GM12878 (cell line): ENCODE measurements around the gene NEURL4. TPM values are rescaled to one million over a fixed set of nuclear protein-coding genes. Genes with fewer than 3 reads are reported as not detected.

ENCODE experiments used
- ATF2 ChIP-seq: IDR thresholded peaks from 2 replicates; pipeline ENCODE4 v1.6.1; 2012; ENCODE audit warnings: low read length, inconsistent platforms
- BACH1 ChIP-seq: fragments of 450-650 bp; IDR thresholded peaks from 2 replicates; pipeline ENCODE4 v1.6.1; 2017; ENCODE audit warnings: mild to moderate bottlenecking, borderline replicate concordance
- BHLHE40 ChIP-seq, 2 experiments: fragments of 450-650 bp in 1 of 2; IDR thresholded peaks; 2 replicates each; pipeline ENCODE4 v1.6.1; 2011 to 2017; ENCODE audit warnings: low read depth in 2 of 2, borderline replicate concordance in 1 of 2, improper control_type of control experiment in 1 of 2, low read length in 1 of 2, mild to moderate bottlenecking in 1 of 2
- CUX1 ChIP-seq: IDR thresholded peaks from 2 replicates; pipeline ENCODE4 v1.6.1; 2012; ENCODE audit warnings: improper control_type of control experiment, low read depth, low read length; ENCODE audit not compliant: insufficient replicate concordance
- EP300 ChIP-seq, 2 experiments: fragments of 150-350 bp in 1 of 2; IDR thresholded peaks; 2 replicates each; pipeline ENCODE4 v1.6.1; 2011 to 2012; ENCODE audit warnings: low read depth in 2 of 2, low read length in 2 of 2, borderline replicate concordance in 1 of 2, improper control_type of control experiment in 1 of 2, inconsistent platforms in 1 of 2; ENCODE audit not compliant: control insufficient read depth in 1 of 2
- MYB ChIP-seq: fragments of 150-350 bp; IDR thresholded peaks from 2 replicates; pipeline ENCODE4 v1.6.1; 2014; ENCODE audit warnings: mild to moderate bottlenecking, low read depth, low read length, borderline replicate concordance
- MYC ChIP-seq: IDR thresholded peaks from 2 replicates; pipeline ENCODE4 v1.6.1; 2011; ENCODE audit warnings: mild to moderate bottlenecking, low read length, moderate library complexity, inconsistent platforms; ENCODE audit not compliant: insufficient read depth, insufficient replicate concordance, insufficient read length, severe bottlenecking
- NFYB ChIP-seq: IDR thresholded peaks from 2 replicates; pipeline ENCODE4 v1.6.1; 2011; ENCODE audit warnings: low read depth, mild to moderate bottlenecking, low read length, improper control_type of control experiment, moderate library complexity; ENCODE audit not compliant: insufficient read depth
- PBX3 ChIP-seq: IDR thresholded peaks from 2 replicates; pipeline ENCODE4 v1.6.1; 2011; ENCODE audit warnings: mild to moderate bottlenecking, low read depth, low read length, moderate library complexity; ENCODE audit not compliant: insufficient replicate concordance
- POU2F2 ChIP-seq: IDR thresholded peaks from 3 replicates; pipeline ENCODE4 v1.6.1; 2011; ENCODE audit warnings: low read depth, mild to moderate bottlenecking, low read length, borderline replicate concordance
- RCOR1 ChIP-seq: conservative IDR thresholded peaks from 2 replicates; pipeline ENCODE4 v1.6.1; 2012; ENCODE audit warnings: low read depth, low read length, improper control_type of control experiment
- RELA ChIP-seq: fragments of 450-650 bp; IDR thresholded peaks from 2 replicates; pipeline ENCODE4 v1.8.0; 2014; ENCODE audit warnings: borderline replicate concordance; ENCODE audit not compliant: partially characterized antibody
- STAT1 ChIP-seq: fragments of 450-650 bp; conservative IDR thresholded peaks from 2 replicates; pipeline ENCODE4 v1.6.1; 2014; ENCODE audit warnings: antibody characterized with exemption, mild to moderate bottlenecking
- SUZ12 ChIP-seq: fragments of 200-600 bp; sonication (generic); IDR thresholded peaks from one replicate; pipeline ENCODE4 v1.6.1; 2018; ENCODE audit warnings: antibody characterized with exemption, mild to moderate bottlenecking; ENCODE audit not compliant: unreplicated experiment
- USF1 ChIP-seq: IDR thresholded peaks from 2 replicates; pipeline ENCODE4 v1.6.1; 2011; ENCODE audit warnings: borderline replicate concordance, low read depth, mild to moderate bottlenecking, moderate library complexity, mixed read lengths, low read length; ENCODE audit not compliant: insufficient read depth; ENCODE audit errors: extremely low read length
- ZNF207 ChIP-seq: fragments of 450-650 bp; IDR thresholded peaks from 2 replicates; pipeline ENCODE4 v1.6.1; 2014; ENCODE audit warnings: antibody characterized with exemption, mild to moderate bottlenecking, borderline replicate concordance
- polyA plus RNA-seq, 11 experiments: library from polyadenylated mRNA; depleted of rRNA in 4 of 11; unstranded in 6 of 11; stranded (reverse) in 5 of 11; fragments of >200 nt; fragmentation: Nextera tagmentation in 4 of 11; fragmentation: Illumina TruSeq in 1 of 11; extraction: Ambion mirVana in 4 of 11; extraction: Trizol in 1 of 11; gene quantifications; 1 replicate in 1 of 11; 2 replicates in 10 of 11; pipeline versions ENCODE4 v1.2.1 to v1.2.3, GENCODE V29; 2011 to 2016; ENCODE audit warnings: inconsistent platforms in 2 of 11, missing spikeins in 2 of 11, low read depth in 1 of 11
- total RNA-seq, 4 experiments: library from RNA; depleted of rRNA in 3 of 4; stranded (reverse); fragments of >200 nt in 3 of 4; fragmentation: Illumina TruSeq in 1 of 4; extraction: Trizol in 1 of 4; gene quantifications; 2 replicates each; pipeline versions ENCODE4 v1.2.1 to v1.2.3, GENCODE V29; 2013 to 2021

NEURL4 gene
- total and polyA plus RNA-seq, 10 of the 15 experiments (the other 5 are each of a cell fraction or from before 2014, with no cell fraction given), result 0.03 to 41.9 (median 10.0) TPM

- peak; percentile 91 for TF ChIP-seq MYC
- TF ChIP-seq SUZ12, result no peak
- no peak for TF ChIP-seq RELA
- TF ChIP-seq POU2F2, result no peak
- no peak for TF ChIP-seq ZNF207
- TF ChIP-seq EP300 (IDR thresholded peaks at IDR 0.05; ENCODE audit: borderline replicate concordance in 1 of 2, control insufficient read depth in 1 of 2, low read depth in 2 of 2, low read length in 2 of 2), result no peak
- TF ChIP-seq STAT1, result no peak
- no peak for TF ChIP-seq PBX3
- no peak for TF ChIP-seq RCOR1
- TF ChIP-seq ATF2, result no peak
- peak in 1 of 2 experiments; percentile 57; a peak in 2 of 4 replicates for TF ChIP-seq BHLHE40 (IDR thresholded peaks at IDR 0.05; ENCODE audit: borderline replicate concordance in 1 of 2, low read depth in 2 of 2, low read length in 1 of 2)
- TF ChIP-seq MYB, result no peak
- peak; percentile 32 for TF ChIP-seq USF1
- peak; percentile 42; the same call in 1 of the 2 replicates for TF ChIP-seq BACH1
- TF ChIP-seq CUX1, result no peak
- no peak for TF ChIP-seq NFYB
Measured at GRCh38 chr17:7307686-7308624, 21.2 kb downstream of the NEURL4 start (continued).
